HPDE6-E6E7 (cell line): ENCODE results near the gene FMO1.
A peak's percentile ranks its signal among the peaks of the same experiment; 100 is the strongest.
"Not testable (repeated sequence)": the region's sequence is repeated elsewhere in the genome, so short reads cannot be mapped to it uniquely, and the experiment has no call there.

ENCODE experiments used
- DNase-seq: peaks from one replicate; pipeline ENCODE4 v3.0.0; 2011; ENCODE audit warnings: missing footprints; ENCODE audit errors: extremely low spot score

FMO1 gene

DNA sequence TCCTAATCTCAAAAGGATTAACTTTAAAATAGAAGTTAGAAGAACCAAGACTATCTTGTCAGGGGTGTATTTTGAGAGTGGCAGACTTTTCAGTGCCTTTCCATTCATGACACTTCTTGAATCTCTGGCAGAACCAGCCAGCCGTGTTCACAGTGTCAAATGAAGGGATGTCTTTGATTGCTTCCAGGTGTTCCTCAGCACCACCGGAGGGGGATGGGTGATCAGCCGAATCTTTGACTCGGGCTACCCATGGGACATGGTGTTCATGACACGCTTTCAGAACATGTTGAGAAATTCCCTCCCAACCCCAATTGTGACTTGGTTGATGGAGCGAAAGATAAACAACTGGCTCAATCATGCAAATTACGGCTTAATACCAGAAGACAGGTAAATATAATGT is 32.3 kb downstream of the FMO1 start:
- DNase-seq = no peak

DNA sequence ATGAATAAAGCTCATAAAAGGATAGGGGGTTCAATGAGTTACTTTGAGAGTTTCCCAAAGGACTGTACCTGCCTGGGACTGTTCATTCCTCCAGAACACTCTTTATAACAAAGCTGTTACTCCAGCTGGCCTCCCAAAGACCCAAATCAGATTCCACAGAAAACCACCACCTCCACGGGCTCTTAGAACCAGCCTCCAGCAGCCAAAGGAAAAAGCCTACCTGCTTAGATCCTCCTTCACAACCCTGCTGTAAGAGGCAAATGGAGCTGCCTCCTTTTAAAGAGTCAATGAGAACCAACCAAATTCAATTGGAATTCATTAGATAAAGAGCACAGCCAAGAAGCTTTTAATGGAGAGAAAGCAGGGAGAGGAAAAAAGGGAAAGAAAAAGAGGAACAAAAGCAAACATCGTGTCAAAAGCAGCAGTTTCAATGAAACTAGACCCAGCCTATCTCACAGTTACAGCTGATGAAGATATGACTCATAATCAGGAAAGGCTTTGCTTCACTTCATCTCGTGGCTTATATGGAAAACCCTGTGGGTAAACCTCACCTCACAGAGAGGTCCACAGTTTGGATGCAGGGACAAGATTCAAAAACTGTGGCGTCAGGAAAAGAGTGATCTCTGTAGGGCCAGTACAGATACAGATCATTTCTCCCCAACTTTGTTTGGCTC is 37.9 kb downstream of the FMO1 start:
- peak; percentile 50 for DNase-seq

DNA sequence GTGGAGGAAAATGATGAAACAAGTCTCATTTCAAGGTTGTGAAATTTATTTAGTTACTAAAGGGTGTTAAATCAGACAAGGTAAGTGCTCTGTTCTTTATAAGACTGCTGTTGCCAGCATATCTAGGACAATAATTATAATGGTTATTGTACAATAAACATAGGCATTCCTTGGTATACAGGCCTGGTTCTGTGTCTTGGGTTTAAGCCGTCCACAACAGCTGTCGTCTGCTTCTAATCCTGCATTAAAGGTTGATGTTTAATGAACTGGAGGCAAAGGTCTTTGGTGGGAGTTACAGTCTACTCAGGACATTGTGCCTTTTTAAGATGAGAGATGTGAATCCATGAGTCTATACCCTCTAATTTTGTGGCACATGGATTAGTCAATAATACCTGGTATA is 42.3 kb downstream of the FMO1 start:
- no peak for DNase-seq

DNA sequence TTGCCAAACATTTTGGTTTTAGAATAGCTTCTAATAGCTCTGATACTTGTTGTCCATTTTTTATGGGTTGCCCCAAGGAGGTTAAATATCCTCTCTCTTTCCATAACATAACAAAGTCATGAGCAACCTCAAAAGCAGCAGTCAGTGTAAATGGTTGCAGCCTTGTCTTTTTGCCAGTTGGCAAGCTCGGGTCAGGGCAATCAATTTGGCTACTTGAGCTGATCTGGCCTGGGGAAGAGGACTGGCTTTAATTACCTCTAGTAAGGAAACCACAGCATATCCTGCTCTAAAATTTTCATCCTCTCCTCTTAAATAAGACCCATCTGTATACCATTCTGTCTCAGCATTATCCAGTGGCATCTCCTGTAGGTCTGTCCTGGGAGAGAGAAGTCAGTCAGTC is 44.5 kb downstream of the FMO1 start:
- DNase-seq = no peak

DNA sequence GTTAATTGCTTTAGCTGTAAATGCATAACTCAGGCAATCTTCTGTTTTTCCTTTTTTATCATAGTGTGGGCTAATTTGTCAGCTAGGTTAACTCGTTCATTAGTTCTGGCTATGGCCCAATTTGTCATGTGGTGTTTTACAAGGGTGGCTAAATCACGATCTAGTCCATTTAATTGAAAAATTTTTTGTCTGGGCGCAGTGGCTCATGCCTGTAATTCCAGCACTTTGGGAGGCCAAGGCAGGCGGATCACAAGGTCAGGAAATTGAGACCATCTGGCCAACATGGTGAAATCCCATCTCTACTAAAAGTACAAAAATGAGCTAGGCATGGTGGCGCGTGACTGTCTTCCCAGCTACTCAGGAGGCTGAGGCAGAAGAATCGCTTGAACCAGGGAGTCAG is 47.1 kb downstream of the FMO1 start:
- DNase-seq = not testable (repeated sequence)

DNA sequence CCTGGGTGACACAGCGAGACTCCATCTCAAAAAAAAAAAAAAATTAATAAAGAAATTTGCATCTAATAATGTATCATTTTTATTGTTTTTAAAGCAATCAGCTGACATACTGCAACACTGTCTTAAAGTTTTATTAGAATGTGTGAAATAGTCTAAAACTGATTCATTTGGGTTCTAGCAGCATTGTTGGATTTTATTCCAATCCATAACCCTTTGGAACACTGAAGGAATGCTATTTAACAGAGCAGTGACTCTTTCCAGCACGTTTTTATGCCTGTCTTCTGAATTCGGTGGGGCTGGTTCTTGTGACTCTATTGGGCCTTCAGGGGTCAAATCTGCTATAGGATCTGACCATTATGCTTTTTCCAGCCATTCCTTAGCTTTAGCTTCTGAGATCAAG is 47.5 kb downstream of the FMO1 start:
- no peak for DNase-seq

DNA sequence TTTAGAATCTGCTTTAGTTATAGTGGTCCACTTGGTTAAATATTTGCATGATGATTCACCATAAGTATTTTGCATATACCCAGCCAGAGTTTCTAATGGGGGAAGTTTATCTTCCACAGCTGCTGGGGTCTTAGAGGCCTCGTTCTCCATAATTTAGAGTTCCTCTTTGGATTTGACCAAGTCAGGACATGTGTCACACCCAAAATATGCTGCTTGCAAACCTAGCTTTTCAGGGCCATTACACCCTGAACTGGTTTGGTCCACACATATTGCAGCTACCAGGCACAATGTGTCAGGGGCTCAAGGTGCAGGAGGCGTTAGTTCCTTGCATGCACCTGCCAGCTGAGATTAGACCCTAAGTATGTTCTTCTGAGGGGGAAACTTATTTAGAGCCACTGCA is 48.6 kb downstream of the FMO1 start:
- no peak for DNase-seq

DNA sequence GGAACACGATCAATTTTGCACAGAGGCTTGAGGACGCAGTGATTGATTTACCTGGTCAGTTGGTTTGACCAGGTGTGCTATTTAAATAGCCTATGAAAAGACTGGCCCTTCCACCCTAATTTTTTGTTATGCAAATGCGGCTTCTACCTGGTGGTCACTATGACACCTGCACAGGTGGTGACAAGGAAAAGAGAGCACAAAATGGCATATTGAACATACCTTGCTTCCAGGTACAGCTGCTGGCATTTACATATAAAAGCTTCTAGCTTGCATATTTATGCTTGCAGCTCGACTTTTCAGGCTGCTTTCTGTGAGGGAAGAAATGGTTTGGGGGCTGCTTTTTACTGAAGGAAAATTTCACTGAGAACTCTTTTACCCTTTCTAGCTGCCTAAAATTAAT is 50.4 kb downstream of the FMO1 start:
- no peak for DNase-seq

DNA sequence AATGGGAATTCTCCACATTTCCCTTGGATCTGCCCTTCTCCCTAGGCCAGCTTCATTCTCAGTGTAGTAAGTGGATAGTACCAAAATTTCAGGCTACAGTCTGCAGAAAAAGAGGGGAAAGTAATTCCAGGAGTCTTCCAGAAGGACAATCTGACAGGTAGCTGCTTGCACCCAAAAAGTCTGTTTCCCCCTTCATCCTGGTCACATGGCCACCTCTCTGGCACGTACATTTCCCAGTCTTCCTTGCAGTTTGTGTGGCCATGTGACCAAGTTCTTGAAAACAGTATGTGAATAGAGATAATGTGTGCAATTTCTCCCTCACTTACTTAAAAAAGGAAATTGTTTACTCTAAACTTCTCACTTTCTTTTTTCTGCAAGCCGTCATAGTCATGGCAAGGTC is 51.0 kb downstream of the FMO1 start:
- DNase-seq = no peak

DNA sequence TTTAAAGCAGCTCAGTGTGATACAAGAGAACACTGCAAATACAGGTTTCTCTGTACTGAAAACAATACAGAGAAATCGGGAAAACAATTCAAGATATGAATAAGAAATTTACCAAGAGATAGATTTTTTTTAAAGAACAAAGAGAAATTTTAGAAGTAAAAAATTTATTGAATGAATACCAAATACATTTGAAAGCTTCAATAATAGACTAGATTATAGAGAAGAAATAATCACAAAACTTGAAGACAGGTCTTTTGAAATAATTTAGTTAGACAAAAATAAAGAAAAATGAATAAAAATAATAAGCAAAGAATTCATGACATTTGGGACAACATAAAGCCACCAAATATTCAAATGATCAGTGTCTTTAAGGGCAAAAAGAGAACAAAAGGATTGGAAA is 52.1 kb downstream of the FMO1 start:
- DNase-seq = no peak

DNA sequence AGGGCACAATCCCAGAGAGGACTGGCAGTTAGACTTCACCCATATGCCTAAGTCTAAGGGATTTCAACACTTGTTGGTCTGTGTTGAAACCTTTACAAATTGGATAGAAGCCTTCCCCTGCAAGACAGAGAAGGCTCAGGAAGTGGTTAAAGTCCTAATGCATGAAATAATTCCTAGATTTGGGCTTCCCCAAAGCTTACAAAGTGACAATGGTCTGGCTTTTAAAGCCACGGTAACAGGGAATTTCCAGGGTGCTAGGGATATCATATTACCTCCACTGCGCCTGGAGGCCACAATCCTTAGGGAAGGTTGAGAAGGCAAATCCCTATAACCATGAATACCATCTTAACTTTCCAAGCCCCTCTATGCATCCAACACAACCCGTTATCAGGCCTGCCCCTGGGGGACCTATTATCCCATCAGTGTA is 62.4 kb downstream of the FMO1 start:
- no peak for DNase-seq

DNA sequence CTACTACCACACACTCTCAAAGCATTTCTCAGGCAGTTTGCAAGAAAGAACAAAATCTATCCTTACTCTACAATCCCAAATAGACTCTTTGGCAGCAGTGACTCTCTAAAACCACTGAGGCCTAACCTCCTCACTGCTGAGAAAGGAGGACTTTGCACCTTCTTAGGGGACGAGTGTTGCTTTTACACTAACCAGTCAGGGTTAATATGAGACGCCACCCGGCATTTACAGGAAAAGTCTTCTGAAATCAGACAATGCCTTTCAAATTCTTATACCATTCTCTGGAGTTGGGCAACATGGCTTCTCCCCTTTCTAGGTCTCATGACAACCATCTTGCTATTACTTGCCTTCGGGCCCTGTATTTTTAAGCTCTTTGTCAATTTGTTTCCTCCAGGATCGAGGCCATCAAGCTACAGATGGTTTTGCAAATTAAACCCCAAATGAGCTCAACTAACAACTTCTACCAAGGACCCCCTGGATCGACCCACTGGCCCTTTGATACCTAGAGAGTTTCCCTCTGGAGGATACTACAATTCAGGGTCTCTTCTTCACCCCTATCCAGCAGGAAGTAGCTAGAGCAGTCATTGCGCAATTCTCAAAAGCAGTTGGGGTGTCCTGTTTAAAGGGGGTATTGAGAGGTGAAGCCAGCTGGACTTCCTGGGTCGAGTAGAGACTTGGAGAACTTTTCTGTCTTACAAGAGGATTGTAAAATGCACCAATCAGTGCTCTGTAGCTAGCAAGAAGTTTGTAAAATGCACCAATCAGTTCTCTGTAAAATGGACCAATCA is 63.7 kb downstream of the FMO1 start:
- DNase-seq = no peak

DNA sequence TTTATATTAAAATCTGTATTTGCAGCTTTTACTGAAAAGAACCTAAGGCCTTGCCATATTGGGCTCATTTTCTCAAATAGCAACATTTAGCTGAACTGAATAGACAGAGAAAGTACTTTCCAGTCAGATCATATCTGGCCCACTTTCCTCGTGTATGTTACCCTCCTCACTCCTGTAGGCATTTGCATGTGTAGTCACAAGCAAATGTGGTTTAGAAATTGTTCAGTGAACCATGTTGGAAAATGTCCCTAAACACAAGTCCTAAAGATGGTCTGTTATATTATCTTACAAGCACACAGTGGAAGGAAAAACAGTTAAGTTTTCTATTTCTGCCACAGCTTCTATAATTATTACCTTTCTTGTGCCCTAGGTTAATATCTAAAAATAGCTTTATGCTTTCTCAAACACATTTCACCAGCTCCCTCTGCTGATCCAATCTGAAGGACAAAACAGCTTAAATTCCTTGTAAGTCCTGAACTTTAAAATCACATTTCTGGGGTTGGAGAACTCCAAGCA is 65.1 kb downstream of the FMO1 start:
- no peak for DNase-seq

DNA sequence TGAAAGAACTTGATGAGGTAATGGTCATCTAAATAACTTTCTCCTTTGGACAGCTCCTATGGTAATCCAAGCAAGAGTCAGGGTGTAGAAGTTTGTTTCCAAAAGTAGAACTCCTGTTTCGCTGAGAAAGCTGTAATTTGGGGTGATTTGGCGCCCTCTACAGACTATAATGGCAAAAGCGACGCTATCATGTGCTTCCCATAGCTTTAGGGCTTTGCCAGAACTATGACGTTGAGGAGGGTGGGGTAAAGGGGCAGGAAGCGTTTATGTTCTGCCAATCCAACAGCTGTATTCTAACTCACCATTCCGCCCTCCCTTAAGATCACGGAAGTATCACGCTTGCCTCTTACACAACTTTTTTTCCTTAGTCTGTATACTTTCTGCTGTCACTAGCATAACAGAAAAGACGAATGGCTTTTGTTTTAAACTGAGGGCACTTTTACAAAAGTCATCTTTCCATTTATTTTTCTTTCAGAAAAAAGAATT is 65.6 kb downstream of the FMO1 start, which contains the start of gene FMO4:
FMO4 (plus strand) TSS at position 349 of the 486 bp plus-strand sequence. CDS start 5,643 bp downstream, outside the sequence.
- DNase-seq = peak; percentile 98

DNA sequence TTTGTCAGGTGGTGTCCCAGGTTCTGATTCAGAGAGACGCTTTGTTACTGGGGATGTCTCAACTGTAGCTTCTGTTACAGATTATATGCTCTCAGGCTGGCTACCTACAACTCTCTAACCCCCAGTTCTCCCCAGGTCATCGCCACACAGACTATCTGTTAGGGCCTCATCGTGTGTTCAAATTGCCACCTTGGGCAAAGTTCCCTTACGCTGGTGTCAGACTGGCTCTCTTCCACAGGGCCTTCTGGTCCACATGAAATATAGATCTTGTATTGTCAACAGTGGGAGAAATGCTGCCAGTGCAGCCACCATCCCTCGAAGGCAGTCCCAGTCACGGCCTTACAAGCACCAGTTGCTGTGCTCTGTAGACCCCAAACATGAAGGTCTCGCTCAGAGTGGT is 81.0 kb downstream of the FMO1 start:
- DNase-seq = no peak

DNA sequence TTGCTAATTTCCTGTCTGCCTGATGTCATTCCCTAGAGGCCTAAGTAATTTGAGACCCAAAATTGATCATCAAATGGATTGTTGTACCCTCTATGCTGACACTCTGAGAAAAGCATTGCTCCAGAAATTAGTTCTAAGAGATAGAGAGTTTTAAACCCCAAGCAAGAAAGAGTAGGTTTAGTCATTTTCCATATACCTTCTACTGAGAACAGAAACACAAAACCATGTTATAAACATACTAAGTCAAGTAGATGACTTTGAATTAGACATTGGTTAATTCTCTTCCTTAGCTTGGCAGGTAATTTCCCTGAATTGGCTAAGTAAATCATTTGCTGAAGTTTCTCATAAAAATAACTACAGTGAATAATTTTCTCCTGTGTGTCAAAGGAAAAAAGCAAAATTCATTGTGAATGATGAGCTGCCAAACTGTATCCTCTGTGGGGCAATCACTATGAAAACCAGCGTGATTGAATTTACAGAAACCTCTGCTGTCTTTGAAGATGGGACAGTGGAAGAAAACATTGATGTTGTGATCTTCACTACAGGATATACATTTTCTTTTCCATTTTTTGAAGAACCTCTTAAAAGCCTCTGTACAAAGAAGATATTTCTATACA is 85.8 kb downstream of the FMO1 start:
- DNase-seq = no peak
